HT-29 (cell line): ENCODE measurements around the gene KCNK3. TPM values are rescaled to one million over a fixed set of nuclear protein-coding genes. Genes with fewer than 3 reads are reported as not detected.

Experiments used
- DNase-seq: peaks from one replicate; pipeline ENCODE4 v3.0.0-alpha.2; 2015; ENCODE audit warnings: low spot score
- total RNA-seq: library from RNA; depleted of rRNA; stranded (reverse); fragments of >200 nt; shearing (Covaris generic); gene quantifications from 2 replicates; pipeline ENCODE4 v1.2.3, GENCODE V29; 2014

KCNK3 gene
- total RNA-seq, 1 experiment from 2014 or later = not detected

- DNase-seq = no peak
Observed at GRCh38 chr2:26711457-26712161, 19.1 kb downstream of the KCNK3 start.

- no peak for DNase-seq
Observed at GRCh38 chr2:26712486-26713465, 20.3 kb downstream of the KCNK3 start.

GRCh38 chr2:26715528-26716270, 23.2 kb downstream of the KCNK3 start:
- DNase-seq = no peak

- DNase-seq = no peak
Observed at GRCh38 chr2:26716340-26716739, 23.8 kb downstream of the KCNK3 start.

GRCh38 chr2:26716769-26717168, 24.2 kb downstream of the KCNK3 start:
- no peak for DNase-seq

GRCh38 chr2:26717362-26717761, 24.8 kb downstream of the KCNK3 start:
- DNase-seq = no peak

- no peak for DNase-seq
Observed at GRCh38 chr2:26718949-26719686, 26.6 kb downstream of the KCNK3 start.

- peak; percentile 42 for DNase-seq
Observed at GRCh38 chr2:26720322-26721114, 28.0 kb downstream of the KCNK3 start.

GRCh38 chr2:26721115-26722032, 28.9 kb downstream of the KCNK3 start:
- peak; percentile 28 for DNase-seq

- no peak for DNase-seq
Observed at GRCh38 chr2:26722328-26722727, 29.8 kb downstream of the KCNK3 start.

- no peak for DNase-seq
Observed at GRCh38 chr2:26722911-26723310, 30.4 kb downstream of the KCNK3 start.

GRCh38 chr2:26723475-26723874, 31.0 kb downstream of the KCNK3 start:
- no peak for DNase-seq

GRCh38 chr2:26723991-26724750, 31.6 kb downstream of the KCNK3 start:
- DNase-seq = peak; percentile 24

GRCh38 chr2:26724784-26725520, 32.4 kb downstream of the KCNK3 start:
- no peak for DNase-seq

GRCh38 chr2:26725521-26725820, 32.9 kb downstream of the KCNK3 start:
- DNase-seq = no peak

GRCh38 chr2:26726228-26726627, 33.7 kb downstream of the KCNK3 start:
- DNase-seq = no peak

- no peak for DNase-seq
Observed at GRCh38 chr2:26727641-26728561, 35.4 kb downstream of the KCNK3 start.
